Activated T-cell treated with anti-CD3 and anti-CD28 coated beads for 1 hour (primary cell): ENCODE data around the gene SORCS2.

Source experiments
- DNase-seq: peaks from one replicate; pipeline ENCODE4 v3.0.0-alpha.2; 2020; ENCODE audit warnings: low read depth

SORCS2 gene

GRCh38 chr4:7356667-7357310 is 164.5 kb downstream of the SORCS2 start:
- DNase-seq, result no peak

- no peak for DNase-seq
Measured at GRCh38 chr4:7357323-7357722, 165.0 kb downstream of the SORCS2 start.

GRCh38 chr4:7358100-7358735 is 165.9 kb downstream of the SORCS2 start:
- no peak for DNase-seq

- DNase-seq, result no peak
Measured at GRCh38 chr4:7359400-7360062, 167.2 kb downstream of the SORCS2 start.

GRCh38 chr4:7360806-7361205 is 168.5 kb downstream of the SORCS2 start:
- DNase-seq, result no peak

- DNase-seq, result no peak
Measured at GRCh38 chr4:7361280-7361895, 169.1 kb downstream of the SORCS2 start.

- DNase-seq, result no peak
Measured at GRCh38 chr4:7362341-7362740, 170.0 kb downstream of the SORCS2 start.

GRCh38 chr4:7362862-7363430 is 170.6 kb downstream of the SORCS2 start:
- no peak for DNase-seq

GRCh38 chr4:7364979-7365378 is 172.6 kb downstream of the SORCS2 start:
- DNase-seq, result no peak

GRCh38 chr4:7365462-7366179 is 173.3 kb downstream of the SORCS2 start:
- no peak for DNase-seq

GRCh38 chr4:7366180-7366945 is 174.0 kb downstream of the SORCS2 start:
- DNase-seq, result no peak

- no peak for DNase-seq
Measured at GRCh38 chr4:7366954-7367353, 174.6 kb downstream of the SORCS2 start.

GRCh38 chr4:7367406-7367805 is 175.1 kb downstream of the SORCS2 start:
- no peak for DNase-seq

GRCh38 chr4:7367864-7368277 is 175.5 kb downstream of the SORCS2 start:
- DNase-seq, result no peak

- DNase-seq, result no peak
Measured at GRCh38 chr4:7368296-7368695, 176.0 kb downstream of the SORCS2 start.

- DNase-seq, result no peak
Measured at GRCh38 chr4:7369511-7369910, 177.2 kb downstream of the SORCS2 start.

GRCh38 chr4:7370038-7370437 is 177.7 kb downstream of the SORCS2 start:
- DNase-seq, result no peak

GRCh38 chr4:7371210-7371941 is 179.0 kb downstream of the SORCS2 start:
- DNase-seq, result no peak

- no peak for DNase-seq
Measured at GRCh38 chr4:7372673-7373072, 180.3 kb downstream of the SORCS2 start.

GRCh38 chr4:7374571-7374970 is 182.2 kb downstream of the SORCS2 start:
- DNase-seq, result no peak

- DNase-seq, result no peak
Measured at GRCh38 chr4:7375427-7375826, 183.1 kb downstream of the SORCS2 start.
